NCI-H2107 (cell line): ENCODE results near the gene CCND1.
"Not testable (repeated sequence)": the region's sequence is repeated elsewhere in the genome, so short reads cannot be mapped to it uniquely, and the experiment has no call there.

Source experiments
- DNase-seq: peaks from one replicate; lab custom pipeline; 2025; lab: John Stamatoyannopoulos, UW

The CCND1 gene

GRCh38 chr11:69666752-69667536, 26.0 kb downstream of the CCND1 start:
- no peak for DNase-seq

GRCh38 chr11:69667619-69668604, 27.0 kb downstream of the CCND1 start:
- no peak for DNase-seq

GRCh38 chr11:69669486-69669885, 28.5 kb downstream of the CCND1 start:
- no peak for DNase-seq

- DNase-seq = peak; percentile 64
Observed at GRCh38 chr11:69670158-69670845, 29.3 kb downstream of the CCND1 start.

GRCh38 chr11:69671734-69672465, 30.9 kb downstream of the CCND1 start:
- no peak for DNase-seq

GRCh38 chr11:69674267-69674885, 33.4 kb downstream of the CCND1 start:
- DNase-seq = no peak

- peak; percentile 80 for DNase-seq
Observed at GRCh38 chr11:69674886-69675714, 34.1 kb downstream of the CCND1 start, which contains the start of gene LTO1. LTO1 (minus strand) TSS chr11:69675353; CDS start chr11:69675239, 114 bp downstream.

- DNase-seq = no peak
Observed at GRCh38 chr11:69677749-69678148, 36.8 kb downstream of the CCND1 start.

- DNase-seq = no peak
Observed at GRCh38 chr11:69680688-69681087, 39.7 kb downstream of the CCND1 start.

- DNase-seq = no peak
Observed at GRCh38 chr11:69682221-69682620, 41.3 kb downstream of the CCND1 start.

GRCh38 chr11:69682681-69683326, 41.8 kb downstream of the CCND1 start:
- DNase-seq = no peak

GRCh38 chr11:69683764-69684333, 42.9 kb downstream of the CCND1 start:
- no peak for DNase-seq

GRCh38 chr11:69684651-69685050, 43.7 kb downstream of the CCND1 start:
- no peak for DNase-seq

- DNase-seq = no peak
Observed at GRCh38 chr11:69685348-69685747, 44.4 kb downstream of the CCND1 start.

GRCh38 chr11:69686452-69686851, 45.5 kb downstream of the CCND1 start:
- DNase-seq = no peak

GRCh38 chr11:69686856-69687255, 45.9 kb downstream of the CCND1 start:
- no peak for DNase-seq

- not testable (repeated sequence) for DNase-seq
Observed at GRCh38 chr11:69687969-69688771, 47.2 kb downstream of the CCND1 start.
